ENCODE results near the gene TMEM50B.

DNA sequence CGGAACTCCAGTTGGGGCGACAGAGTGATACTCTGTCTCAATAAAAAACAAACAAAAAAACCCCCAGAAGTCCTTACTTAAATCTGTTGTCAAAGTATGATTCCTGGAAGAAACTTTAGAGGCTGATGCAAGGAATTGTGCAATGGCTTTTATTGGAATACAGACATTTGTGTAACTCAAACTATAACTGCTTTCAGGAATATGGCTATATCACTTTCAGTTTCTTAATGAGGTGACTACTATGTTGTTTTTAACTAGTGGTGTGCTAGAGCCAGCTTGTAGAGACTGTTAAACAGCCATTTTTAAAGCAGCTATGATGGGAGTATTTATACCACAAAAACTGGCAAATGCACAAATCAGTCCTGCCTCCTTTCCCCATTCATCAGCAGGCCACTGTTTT is 34.5 kb upstream of the TMEM50B start:
- TF ChIP-seq, protein P1, sequence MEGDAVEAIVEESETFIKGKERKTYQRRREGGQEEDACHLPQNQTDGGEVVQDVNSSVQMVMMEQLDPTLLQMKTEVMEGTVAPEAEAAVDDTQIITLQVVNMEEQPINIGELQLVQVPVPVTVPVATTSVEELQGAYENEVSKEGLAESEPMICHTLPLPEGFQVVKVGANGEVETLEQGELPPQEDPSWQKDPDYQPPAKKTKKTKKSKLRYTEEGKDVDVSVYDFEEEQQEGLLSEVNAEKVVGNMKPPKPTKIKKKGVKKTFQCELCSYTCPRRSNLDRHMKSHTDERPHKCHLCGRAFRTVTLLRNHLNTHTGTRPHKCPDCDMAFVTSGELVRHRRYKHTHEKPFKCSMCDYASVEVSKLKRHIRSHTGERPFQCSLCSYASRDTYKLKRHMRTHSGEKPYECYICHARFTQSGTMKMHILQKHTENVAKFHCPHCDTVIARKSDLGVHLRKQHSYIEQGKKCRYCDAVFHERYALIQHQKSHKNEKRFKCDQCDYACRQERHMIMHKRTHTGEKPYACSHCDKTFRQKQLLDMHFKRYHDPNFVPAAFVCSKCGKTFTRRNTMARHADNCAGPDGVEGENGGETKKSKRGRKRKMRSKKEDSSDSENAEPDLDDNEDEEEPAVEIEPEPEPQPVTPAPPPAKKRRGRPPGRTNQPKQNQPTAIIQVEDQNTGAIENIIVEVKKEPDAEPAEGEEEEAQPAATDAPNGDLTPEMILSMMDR (IDR thresholded peaks at IDR 0.05), result no peak
- TF ChIP-seq POLR2A (IDR thresholded peaks at IDR 0.05), result no peak

Data from uterus (tissue), 2 donors.